ENCODE results near the gene FGF9.

- TF ChIP-seq POLR2A (IDR thresholded peaks at IDR 0.05): no peak
- TF ChIP-seq CTCF (IDR thresholded peaks at IDR 0.05): no peak
- TF ChIP-seq EP300 (IDR thresholded peaks at IDR 0.05): no peak
Observed at GRCh38 chr13:21657538-21657937, 13.3 kb upstream of the FGF9 start.

All from stomach (tissue), 4 donors.